Measurements from ENCODE around the gene KCNMA1. TPM values are rescaled to one million over a fixed set of nuclear protein-coding genes. Genes with fewer than 3 reads are reported as not detected.

The KCNMA1 gene
- total RNA-seq, 1 experiment from 2014 or later = not detected

DNA sequence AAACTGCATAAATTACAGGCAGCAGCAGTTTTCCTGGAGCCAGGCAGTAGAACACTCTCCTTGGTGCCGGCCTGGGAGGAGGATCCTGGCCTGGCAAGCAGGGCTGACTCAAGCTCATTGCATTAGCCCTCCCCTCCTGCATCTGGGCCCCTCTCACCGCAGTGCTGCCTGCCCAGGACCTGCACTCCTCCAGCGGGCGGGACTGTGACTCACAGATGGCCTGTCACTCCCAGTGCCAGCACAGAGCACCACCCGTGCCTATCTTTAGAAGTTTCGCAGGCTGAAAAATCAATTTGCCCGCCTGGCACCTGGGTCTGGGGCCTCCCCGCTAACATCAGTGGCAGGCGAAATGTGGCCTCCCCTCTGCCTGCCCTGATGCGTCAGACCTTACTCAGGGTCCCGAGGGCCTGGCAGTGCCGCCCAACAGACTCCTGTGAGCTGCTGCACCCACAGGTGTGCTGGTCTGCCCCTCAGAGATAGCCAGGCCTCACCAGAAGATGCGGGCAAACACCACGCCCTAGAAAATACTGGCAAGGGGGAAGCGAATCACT is 123.8 kb downstream of the KCNMA1 start:
- in situ Hi-C loops (cut with HindIII; ENCODE audit: low pct_unique_long_range_greater_than_20kb, low sequenced_read_pairs) = no loop called here
- DNase-seq (ENCODE audit: low read depth, low spot score) = no peak

- no peak for DNase-seq (ENCODE audit: low read depth, low spot score)
- in situ Hi-C loops (cut with HindIII; ENCODE audit: low pct_unique_long_range_greater_than_20kb, low sequenced_read_pairs) = no loop called here
Measured at GRCh38 chr10:77513220-77513619, 124.4 kb downstream of the KCNMA1 start.

DNA sequence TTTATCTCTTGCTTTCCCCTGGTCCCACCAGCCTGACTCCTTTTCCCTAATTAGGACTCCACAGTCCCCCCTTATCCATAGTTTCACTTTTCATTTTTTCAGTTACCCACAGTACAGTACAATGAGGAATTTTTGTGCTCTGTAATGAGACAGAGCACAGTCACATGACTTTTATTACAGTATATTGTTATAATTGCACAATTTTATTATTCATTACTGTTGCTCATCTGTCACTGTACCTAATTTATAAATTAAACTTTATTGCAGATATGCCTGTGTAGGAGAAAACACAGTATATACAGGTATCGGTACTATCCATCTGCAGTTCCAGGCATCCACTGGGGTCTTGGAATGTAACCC is 125.4 kb downstream of the KCNMA1 start:
- DNase-seq (ENCODE audit: low read depth, low spot score) = no peak
- in situ Hi-C loops (cut with HindIII; ENCODE audit: low pct_unique_long_range_greater_than_20kb, low sequenced_read_pairs) = no loop called here

DNA sequence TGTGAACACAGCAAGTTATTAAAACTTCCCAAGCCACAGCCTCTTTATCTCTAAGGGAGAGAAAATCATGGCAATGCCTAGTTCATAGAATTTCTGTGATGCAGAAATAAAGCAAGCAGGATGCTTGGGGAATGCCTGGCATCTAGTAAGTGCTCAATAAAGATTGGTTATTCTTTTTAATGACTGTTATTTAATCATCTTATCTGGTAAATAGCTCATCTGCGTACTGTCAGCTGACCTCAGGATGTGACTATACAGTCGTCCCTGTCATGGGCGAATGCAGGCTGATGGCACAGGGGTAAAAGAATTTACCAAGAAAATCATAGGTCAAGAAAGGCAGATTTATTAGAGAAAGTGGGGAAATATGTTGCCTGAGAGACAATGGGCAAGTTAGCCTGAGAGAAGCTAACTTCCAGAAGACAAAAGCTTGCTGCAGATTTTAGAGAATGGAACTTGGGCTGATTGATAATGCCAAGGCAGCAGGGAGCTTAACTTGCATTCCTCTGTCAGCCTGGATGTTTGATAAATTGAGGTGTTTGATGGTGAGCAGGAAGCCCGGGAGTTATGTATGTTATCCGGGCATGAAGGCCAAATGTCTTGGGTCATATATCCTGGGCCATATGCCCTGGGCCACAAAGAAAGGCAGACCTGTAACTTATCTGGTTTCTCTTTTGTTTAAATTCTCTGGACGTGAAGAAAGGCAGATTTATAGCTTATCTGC is 126.0 kb downstream of the KCNMA1 start:
- in situ Hi-C loops (cut with HindIII; ENCODE audit: low pct_unique_long_range_greater_than_20kb, low sequenced_read_pairs) = no loop called here

DNA sequence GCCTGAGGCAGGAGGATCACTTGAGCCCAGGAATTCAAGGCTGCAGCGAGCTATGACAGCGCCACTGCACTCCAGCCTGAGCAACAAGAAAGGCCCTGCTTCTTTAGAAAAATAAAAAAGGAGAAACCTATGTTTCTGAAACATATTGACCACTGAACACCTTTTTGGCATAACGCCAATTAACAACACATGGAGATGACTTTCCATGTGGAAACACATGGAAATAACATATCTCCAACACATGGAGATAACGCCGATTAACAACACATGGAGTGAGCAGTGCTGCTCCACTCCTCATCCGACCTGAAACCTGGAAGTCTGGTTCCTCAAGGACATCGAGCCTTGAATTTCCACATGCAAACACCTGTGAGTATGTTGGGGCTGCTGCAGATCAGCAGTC is 126.9 kb downstream of the KCNMA1 start:
- in situ Hi-C loops (cut with HindIII; ENCODE audit: low pct_unique_long_range_greater_than_20kb, low sequenced_read_pairs) = no loop called here
- DNase-seq (ENCODE audit: low read depth, low spot score) = no peak

More for the DNA sequence above, 126.0 kb downstream of the KCNMA1 start:
- no peak for DNase-seq (ENCODE audit: low read depth, low spot score)

- no peak for DNase-seq (ENCODE audit: low read depth, low spot score)
- in situ Hi-C loops (cut with HindIII; ENCODE audit: low pct_unique_long_range_greater_than_20kb, low sequenced_read_pairs) = no loop called here
Measured at GRCh38 chr10:77510294-77510693, 127.3 kb downstream of the KCNMA1 start.

- DNase-seq (ENCODE audit: low read depth, low spot score) = no peak
- in situ Hi-C loops (cut with HindIII; ENCODE audit: low pct_unique_long_range_greater_than_20kb, low sequenced_read_pairs) = no loop called here
Measured at GRCh38 chr10:77509391-77509790, 128.2 kb downstream of the KCNMA1 start.

DNA sequence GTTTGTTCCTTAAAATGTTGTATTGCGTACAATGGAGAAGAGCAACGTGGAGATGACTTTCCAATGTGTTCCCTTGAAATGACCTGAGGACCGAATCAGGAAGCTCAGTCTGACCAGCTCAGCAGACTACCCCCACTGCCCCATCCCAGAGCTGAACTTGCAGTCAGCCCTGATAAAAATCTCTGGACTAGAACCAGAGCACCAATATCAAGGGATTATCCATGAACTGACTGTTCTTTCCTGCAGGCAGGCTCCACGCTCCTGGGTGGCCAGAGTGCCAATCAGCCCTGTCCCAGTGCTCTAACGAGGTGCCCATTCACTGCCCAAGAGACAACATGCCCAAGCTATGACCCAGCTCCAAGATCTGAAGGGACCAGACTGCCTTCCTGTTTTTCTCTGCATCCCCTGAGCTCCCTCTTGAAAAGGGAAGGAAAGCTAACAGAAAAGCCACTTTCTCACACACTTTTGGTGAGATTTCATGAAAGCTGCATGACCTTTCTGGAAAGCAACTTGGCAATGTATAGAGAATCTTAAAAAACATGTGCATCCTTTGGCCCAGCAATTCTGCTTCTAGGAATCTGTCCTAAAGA is 130.2 kb downstream of the KCNMA1 start:
- DNase-seq (ENCODE audit: low read depth, low spot score) = no peak
- in situ Hi-C loops (cut with HindIII; ENCODE audit: low pct_unique_long_range_greater_than_20kb, low sequenced_read_pairs) = no loop called here

DNA sequence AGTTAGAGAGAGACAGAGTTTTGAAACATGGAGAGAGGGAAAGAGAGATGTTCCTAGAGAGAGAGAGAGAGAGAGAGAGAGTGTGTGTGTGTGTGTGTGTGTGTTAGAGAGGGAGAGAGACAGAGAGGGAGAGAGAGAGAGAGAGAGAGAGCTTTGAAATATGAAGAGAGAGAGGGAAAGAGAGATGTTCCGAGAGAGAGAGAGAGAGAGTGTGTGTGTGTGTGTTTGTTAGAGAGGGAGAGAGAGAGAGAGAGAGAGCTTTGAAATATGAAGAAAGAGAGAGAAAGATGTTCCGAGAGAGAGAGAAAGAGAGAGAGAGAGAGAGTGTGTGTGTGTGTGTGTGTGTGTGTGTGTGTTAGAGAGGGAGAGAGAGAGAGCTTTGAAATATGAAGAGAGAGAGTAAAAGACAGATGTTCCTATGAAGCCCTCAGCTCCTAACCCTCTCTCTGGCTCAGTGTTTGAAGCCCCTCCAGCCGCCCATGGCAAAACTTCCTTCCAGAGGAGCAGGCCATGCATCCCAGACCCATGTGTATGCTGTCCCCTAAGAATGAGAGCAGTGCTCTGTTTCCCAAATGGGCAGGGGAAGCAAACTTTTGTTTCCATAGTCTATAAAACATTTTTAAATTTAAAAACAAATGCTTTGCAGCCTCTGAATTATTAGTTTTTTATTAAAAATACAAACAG is 130.9 kb downstream of the KCNMA1 start:
- in situ Hi-C loops (cut with HindIII; ENCODE audit: low pct_unique_long_range_greater_than_20kb, low sequenced_read_pairs) = no loop called here
- no peak for DNase-seq (ENCODE audit: low read depth, low spot score)

DNA sequence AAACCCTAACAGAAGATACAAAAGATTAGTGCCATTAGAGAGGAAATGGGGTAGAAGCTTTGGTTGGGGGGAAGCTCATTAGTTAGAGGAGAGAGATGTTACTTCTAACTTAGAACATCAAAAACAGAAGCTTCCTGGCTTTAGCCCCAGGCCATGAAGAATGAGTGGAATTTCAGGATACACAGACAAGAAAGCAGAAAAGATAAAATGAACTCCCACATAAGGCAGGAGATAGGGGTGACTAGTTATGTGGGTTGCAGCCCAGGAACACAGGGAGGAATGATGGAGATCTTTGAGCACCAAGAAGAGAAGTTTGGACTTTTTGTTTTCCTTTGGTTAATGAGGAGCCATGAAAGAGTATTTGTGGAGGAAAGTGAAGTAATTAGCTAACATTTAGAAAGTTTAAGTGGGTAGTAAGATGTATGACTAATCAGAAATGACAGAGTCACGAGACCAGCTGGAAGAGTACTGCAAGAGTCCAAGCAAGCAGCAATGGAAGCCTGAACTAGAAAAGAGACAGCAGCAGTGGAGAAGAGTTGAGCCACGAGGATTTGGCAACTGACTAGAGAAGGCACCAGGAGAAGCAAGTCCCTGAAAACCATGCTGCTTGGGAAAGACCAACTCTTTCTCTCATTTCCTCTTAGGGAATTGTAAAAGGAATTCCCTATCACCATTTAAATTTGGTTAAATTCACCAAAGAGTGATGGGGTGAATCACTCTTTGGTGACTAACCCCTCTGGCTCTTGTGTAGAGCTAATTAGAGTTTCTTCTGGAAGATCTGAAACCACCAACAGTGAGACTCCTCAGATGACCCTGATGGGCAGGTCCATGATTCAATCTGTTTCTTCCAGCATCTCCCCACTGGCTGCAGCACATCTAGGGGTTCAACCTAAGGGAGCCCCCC is 131.9 kb downstream of the KCNMA1 start:
- in situ Hi-C loops (cut with HindIII; ENCODE audit: low pct_unique_long_range_greater_than_20kb, low sequenced_read_pairs) = no loop called here
- DNase-seq (ENCODE audit: low read depth, low spot score) = no peak

GRCh38 chr10:77504873-77505257 is 132.7 kb downstream of the KCNMA1 start:
- no peak for DNase-seq (ENCODE audit: low read depth, low spot score)
- in situ Hi-C loops (cut with HindIII; ENCODE audit: low pct_unique_long_range_greater_than_20kb, low sequenced_read_pairs) = no loop called here

DNA sequence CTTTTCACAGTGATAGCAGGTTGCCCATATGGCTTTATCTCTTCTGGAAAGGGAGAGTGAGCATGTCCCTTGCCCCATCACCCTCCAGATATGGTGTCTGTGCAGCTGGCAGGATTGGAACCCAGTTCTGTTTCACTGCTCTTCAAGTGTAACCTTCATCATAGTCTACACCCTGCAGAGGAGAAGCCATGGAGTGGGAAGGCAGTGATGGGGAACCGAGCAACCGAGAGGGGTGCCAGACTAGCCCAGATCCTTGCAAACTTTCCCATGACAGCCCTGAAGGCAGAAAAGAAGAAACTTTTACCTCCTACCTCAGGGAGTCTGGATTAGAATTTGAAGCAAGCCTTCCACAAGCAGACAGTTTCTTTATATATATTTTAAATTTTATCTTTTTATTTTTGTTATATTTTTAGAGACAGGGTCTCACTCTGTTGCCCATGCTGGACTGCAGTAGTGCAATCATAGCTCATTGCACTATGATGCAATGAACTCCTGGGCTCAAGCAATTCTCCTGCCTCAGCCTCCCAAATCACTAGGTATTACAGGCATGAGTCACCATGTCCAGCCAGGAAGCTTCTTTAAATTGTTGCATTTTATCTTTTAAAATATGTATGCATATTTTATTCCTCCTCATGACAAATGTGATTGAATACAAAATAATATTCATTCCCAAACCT is 133.3 kb downstream of the KCNMA1 start:
- no peak for DNase-seq (ENCODE audit: low read depth, low spot score)
- in situ Hi-C loops (cut with HindIII; ENCODE audit: low pct_unique_long_range_greater_than_20kb, low sequenced_read_pairs) = no loop called here

DNA sequence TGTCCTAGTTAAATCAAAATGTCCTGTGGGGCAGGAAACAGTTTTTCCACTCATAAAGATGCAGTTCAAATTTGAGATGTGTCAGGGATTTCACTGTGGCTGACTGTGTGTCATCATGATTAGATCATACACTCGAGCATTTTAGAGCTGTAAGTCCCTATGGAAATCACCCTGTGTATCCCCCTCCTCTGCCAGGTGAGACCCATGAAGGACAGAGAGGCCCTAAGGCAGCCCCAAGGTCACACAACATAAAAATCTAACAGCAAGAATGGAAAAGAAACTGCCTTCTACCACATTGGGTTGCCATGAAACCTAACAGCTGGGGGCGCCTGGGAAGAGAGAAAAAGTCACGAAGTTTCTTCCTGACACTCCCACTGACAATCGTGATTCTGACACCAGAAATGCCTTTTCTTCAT is 135.8 kb downstream of the KCNMA1 start:
- in situ Hi-C loops (cut with HindIII; ENCODE audit: low pct_unique_long_range_greater_than_20kb, low sequenced_read_pairs) = no loop called here
- DNase-seq (ENCODE audit: low read depth, low spot score) = no peak

DNA sequence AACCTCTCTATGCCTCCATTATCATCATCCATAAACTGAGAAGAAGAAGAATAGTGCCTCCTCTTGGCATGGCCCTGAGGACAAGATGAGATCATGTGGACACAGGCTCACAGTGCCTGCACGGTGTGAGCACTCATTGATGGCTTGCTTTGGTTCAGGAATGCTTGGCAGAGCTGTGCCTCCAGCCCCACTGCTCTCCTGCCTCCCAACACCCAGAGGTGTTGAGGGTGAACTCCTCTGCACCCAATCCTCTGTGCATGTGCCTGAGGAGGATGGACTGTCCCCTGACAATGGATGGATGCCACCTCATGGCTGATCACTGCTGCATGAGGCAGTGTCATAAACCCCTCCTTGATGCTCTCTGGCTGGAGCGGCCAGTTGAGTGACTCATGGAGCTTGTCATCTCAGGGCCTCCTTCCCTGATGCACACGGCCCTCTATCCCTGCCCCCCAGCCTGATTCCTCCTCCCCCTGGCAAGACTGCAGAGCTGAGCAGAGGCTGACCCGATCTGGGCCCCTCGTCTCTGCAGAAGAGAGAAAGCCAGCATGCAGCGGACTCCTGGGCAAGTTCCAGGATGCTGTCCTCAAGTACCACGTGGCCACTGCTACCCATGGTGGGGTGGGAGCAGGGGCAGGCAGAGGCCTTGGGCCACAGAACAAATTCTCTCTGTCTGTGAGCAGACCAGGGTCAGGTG is 136.3 kb downstream of the KCNMA1 start:
- in situ Hi-C loops (cut with HindIII; ENCODE audit: low pct_unique_long_range_greater_than_20kb, low sequenced_read_pairs) = no loop called here
- DNase-seq (ENCODE audit: low read depth, low spot score) = no peak

DNA sequence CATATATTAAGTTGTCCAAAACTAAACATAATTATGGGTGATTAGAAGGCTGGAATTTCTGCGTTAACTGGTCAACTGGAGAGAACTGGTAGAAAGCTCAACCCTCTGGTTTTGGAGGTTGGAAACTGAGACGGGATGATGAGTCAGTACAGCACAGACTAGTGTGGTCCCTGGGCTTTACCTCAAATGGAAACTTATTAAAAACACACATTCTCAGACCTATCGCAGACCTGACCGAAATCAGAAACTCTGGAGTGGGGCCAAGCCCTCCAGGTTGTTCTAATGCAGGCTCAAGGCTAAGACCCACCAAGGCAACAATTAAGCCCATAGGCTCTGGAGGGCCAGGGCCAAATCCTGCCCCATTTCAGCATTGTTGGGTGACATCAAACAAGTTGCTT is 136.9 kb downstream of the KCNMA1 start:
- in situ Hi-C loops (cut with HindIII; ENCODE audit: low pct_unique_long_range_greater_than_20kb, low sequenced_read_pairs) = no loop called here
- no peak for DNase-seq (ENCODE audit: low read depth, low spot score)

DNA sequence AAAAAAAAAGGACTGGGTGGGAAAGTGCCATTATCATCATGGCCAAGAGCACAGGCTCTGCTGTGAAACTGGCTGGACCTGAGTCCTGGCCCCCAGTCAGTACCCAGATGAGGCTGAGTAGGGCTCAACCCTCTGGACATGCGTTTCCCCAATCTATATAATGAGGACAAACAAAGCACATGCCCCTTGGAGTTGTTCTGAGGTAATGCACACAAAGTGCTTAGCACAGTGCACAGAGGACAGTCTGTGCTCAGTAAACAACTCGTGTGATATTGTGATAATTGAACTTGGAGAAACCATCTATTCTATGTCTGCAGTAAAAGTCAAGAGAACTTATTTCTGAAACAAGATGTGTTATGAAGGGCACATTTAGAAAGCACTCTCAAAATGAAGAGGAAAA is 138.8 kb downstream of the KCNMA1 start:
- in situ Hi-C loops (cut with HindIII; ENCODE audit: low pct_unique_long_range_greater_than_20kb, low sequenced_read_pairs) = no loop called here
- DNase-seq (ENCODE audit: low read depth, low spot score) = no peak

DNA sequence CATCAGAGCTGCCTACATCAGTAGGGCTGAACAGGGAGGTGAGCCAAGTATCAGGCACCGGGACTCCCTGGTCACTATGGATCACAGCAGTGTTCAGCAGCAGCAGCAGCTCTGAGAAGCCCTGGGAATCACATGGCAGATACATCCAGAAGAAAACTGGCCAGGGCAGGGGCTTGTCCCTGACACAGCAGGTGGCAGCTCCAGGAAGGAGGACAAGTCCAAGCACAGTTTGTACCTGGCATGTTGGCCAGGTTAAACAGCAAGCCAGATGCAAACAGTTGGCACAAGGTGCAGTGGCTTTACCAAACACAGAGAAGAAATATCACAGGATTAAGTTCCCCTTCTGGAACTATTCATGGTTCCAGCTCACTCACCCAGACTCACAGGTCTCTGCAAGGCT is 139.4 kb downstream of the KCNMA1 start:
- DNase-seq (ENCODE audit: low read depth, low spot score) = no peak
- in situ Hi-C loops (cut with HindIII; ENCODE audit: low pct_unique_long_range_greater_than_20kb, low sequenced_read_pairs) = no loop called here
